SK-N-SH (cell line): Measurements from ENCODE around the gene PSMG3. TPM values are rescaled to one million over a fixed set of nuclear protein-coding genes. Genes with fewer than 3 reads are reported as not detected.
"Not testable (repeated sequence)": the region's sequence is repeated elsewhere in the genome, so short reads cannot be mapped to it uniquely, and the experiment has no call there.

ENCODE experiments used
- CTCF ChIA-PET: fragments of 300-600, 350-600 bp; formaldehyde crosslinking; extraction: SDS; loops from one replicate; lab custom pipeline; 2021; lab: Yijun Ruan, JAX
- POLR2A ChIA-PET: fragments of 350-600 bp; sonication (Branson Sonifier 250); formaldehyde crosslinking; extraction: SDS; loops from one replicate; lab custom pipeline; 2020; ENCODE audit warnings: antibody characterized with exemption, inconsistent platforms; lab: Yijun Ruan, JAX
- DNase-seq: peaks from one replicate; pipeline ENCODE4 v3.0.0; 2012
- H2AFZ ChIP-seq: fragments of 200-600 bp; sonication (generic); 2 replicates; pipeline ENCODE4 v1.8.1; 2016; ENCODE audit warnings: antibody characterized with exemption, mild to moderate bottlenecking, low read depth
- H3F3A ChIP-seq: fragments of 200-600 bp; sonication (generic); replicated peaks from 2 replicates; pipeline ENCODE3; 2016; ENCODE audit warnings: antibody characterized with exemption, mild to moderate bottlenecking; ENCODE audit not compliant: insufficient read depth
- H3K27ac ChIP-seq, 2 experiments: fragments of 200-500 bp in 1 of 2; fragments of 200-600 bp in 1 of 2; sonication (Bioruptor generic) in 1 of 2; sonication (generic), shearing (Covaris generic) in 1 of 2; 2 replicates each; pipeline versions ENCODE4 v1.5.1 to v1.6.1; 2014 to 2016; ENCODE audit warnings: low read depth in 2 of 2, inconsistent platforms in 1 of 2, low read length in 1 of 2, mild to moderate bottlenecking in 1 of 2, mixed read lengths in 1 of 2
- H3K27me3 ChIP-seq: fragments of 200-600 bp; sonication (generic), shearing (Covaris generic); 2 replicates; pipeline ENCODE4 v1.6.1; 2016; ENCODE audit warnings: mixed run types; ENCODE audit not compliant: insufficient read depth
- H3K36me3 ChIP-seq, 2 experiments: fragments of 200-500 bp in 1 of 2; fragments of 200-600 bp in 1 of 2; sonication (Bioruptor generic) in 1 of 2; sonication (generic) in 1 of 2; replicated peaks in 1 of 2; 2 replicates each; pipeline versions ENCODE3 to v1.5.1; 2014 to 2016; ENCODE audit warnings: low read length in 1 of 2, mild to moderate bottlenecking in 1 of 2; ENCODE audit not compliant: insufficient read depth in 2 of 2, control insufficient read depth in 1 of 2
- H3K4me1 ChIP-seq, 2 experiments: fragments of 200-500 bp in 1 of 2; fragments of 200-600 bp in 1 of 2; sonication (Bioruptor generic) in 1 of 2; sonication (generic), shearing (Covaris generic) in 1 of 2; 2 replicates each; pipeline versions ENCODE4 v1.5.1 to v1.6.1; 2014 to 2016; ENCODE audit warnings: low read depth in 1 of 2, low read length in 1 of 2, mixed run types in 1 of 2; ENCODE audit not compliant: insufficient read depth in 2 of 2, control insufficient read depth in 1 of 2
- H3K4me2 ChIP-seq: fragments of 200-600 bp; sonication (generic), shearing (Covaris generic); 2 replicates; pipeline ENCODE4 v1.6.1; 2017; ENCODE audit warnings: mixed run types
- H3K4me3 ChIP-seq, 2 experiments: fragments of 200-500 bp in 1 of 2; fragments of 200-600 bp in 1 of 2; sonication (Bioruptor generic) in 1 of 2; sonication (generic), shearing (Covaris generic) in 1 of 2; 2 replicates each; pipeline versions ENCODE4 v1.5.1 to v1.8.1; 2014 to 2016; ENCODE audit warnings: low read depth in 2 of 2, inconsistent platforms in 1 of 2, low read length in 1 of 2, mild to moderate bottlenecking in 1 of 2, mixed read lengths in 1 of 2, moderate library complexity in 1 of 2
- H3K79me2 ChIP-seq: fragments of 200-600 bp; sonication (generic); 2 replicates; pipeline ENCODE4 v1.8.1; 2017; ENCODE audit warnings: mild to moderate bottlenecking; ENCODE audit not compliant: insufficient read depth
- H3K9ac ChIP-seq: fragments of 200-600 bp; sonication (generic); 2 replicates; pipeline ENCODE4 v1.6.1; 2017; ENCODE audit warnings: mixed run types
- H3K9me2 ChIP-seq: fragments of 200-600 bp; sonication (generic); 2 replicates; pipeline ENCODE4 v1.6.1; 2017; ENCODE audit warnings: mixed run types
- H3K9me3 ChIP-seq: fragments of 200-600 bp; sonication (generic); 2 replicates; pipeline ENCODE4 v1.6.1; 2017; ENCODE audit warnings: mixed run types, mild to moderate bottlenecking, moderate library complexity
- H4K20me1 ChIP-seq: fragments of 200-600 bp; sonication (generic); 2 replicates; pipeline ENCODE4 v1.6.1; 2017; ENCODE audit warnings: mild to moderate bottlenecking, mixed run types; ENCODE audit not compliant: insufficient read depth
- TAF1 ChIP-seq: IDR thresholded peaks from 2 replicates; pipeline ENCODE4 v1.6.1; 2012; ENCODE audit warnings: low read depth, mild to moderate bottlenecking, low read length, moderate library complexity, borderline replicate concordance
- WGBS: methylation state at CpG from one replicate; pipeline ENCODE4 v1.1.6; 2017; ENCODE audit warnings: low lambda C conversion rate; 5-methylcytosine and 5-hydroxymethylcytosine counted together
- polyA plus RNA-seq, 3 experiments: library from polyadenylated mRNA; depleted of rRNA; stranded (reverse); fragments of >200 nt; gene quantifications; 2 replicates each; pipeline ENCODE4 v1.2.3, GENCODE V29; 2012

Gene PSMG3
- polyA plus RNA-seq, 1 of the 3 experiments (the other 2 are of a cell fraction), result 109 TPM

GRCh38 chr7:1520539-1521234, 49.1 kb downstream of the PSMG3 start:
- no peaks in the 10 kb centered on the region for H3K9me2 ChIP-seq
- H3K4me3 ChIP-seq, result no peak overlapping the region
- H3K4me2 ChIP-seq, result no peak overlapping the region
- TF ChIP-seq TAF1, result no peak
- TF ChIP-seq, all 33 proteins: peak for 0
- CTCF ChIA-PET, result no interaction called here
- H3K4me1 ChIP-seq, result no peaks in the 10 kb centered on the region
- no peaks in the 10 kb centered on the region for H4K20me1 ChIP-seq
- 70% methylated on average over 27 of the region's 27 CpGs for WGBS
- no peak overlapping the region for H2AFZ ChIP-seq
- no peaks in the 10 kb centered on the region for H3K9me3 ChIP-seq
- H3K79me2 ChIP-seq, result no peaks in the 10 kb centered on the region
- no peak for DNase-seq
- no peak overlapping the region for H3K9ac ChIP-seq
- no peaks in the 10 kb centered on the region for H3F3A ChIP-seq
- H3K27me3 ChIP-seq, result no peaks in the 10 kb centered on the region
- POLR2A ChIA-PET, result no interaction called here
- no peak overlapping the region for H3K27ac ChIP-seq
- H3K36me3 ChIP-seq, result no peaks in the 10 kb centered on the region

- H3K4me3 ChIP-seq, H3K27me3 ChIP-seq, H3K9me3 ChIP-seq, H3K36me3 ChIP-seq, H3K4me2 ChIP-seq, H3K9me2 ChIP-seq, H3K79me2 ChIP-seq, H3K27ac ChIP-seq, H4K20me1 ChIP-seq, H3K4me1 ChIP-seq, H3K9ac ChIP-seq, H3F3A ChIP-seq, POLR2A ChIA-PET, DNase-seq, H2AFZ ChIP-seq: not testable (repeated sequence)
- WGBS, result 72% methylated on average over 12 of the region's 12 CpGs
- CTCF ChIA-PET, result interaction anchor here (0.6 to 2.1 kb wide), 5 partner anchors 12 to 527 kb away, joined by 3 to 7 read pairs (median 4); partner anchors contain the start of gene TMEM184A
These were observed 50.4 kb downstream of the PSMG3 start for GRCh38 chr7:1519322-1519922.

Other genes with a start within 250 kb of the PSMG3 start
- 38.8 and 41.2 TPM in 2 replicates for gene MICALL2, start 110.6 kb downstream of the PSMG3 start, polyA plus RNA-seq (2012; rRNA removed)
- gene INTS1, start 65.6 kb downstream of the PSMG3 start, polyA plus RNA-seq (2012; rRNA removed), result 35.7 and 48.1 TPM in 2 replicates
- 33.0 and 33.2 TPM in 2 replicates for gene MAFK, start 39.3 kb downstream of the PSMG3 start, polyA plus RNA-seq (2012; rRNA removed)
- 1.5 and 1.8 TPM in 2 replicates for gene TMEM184A, start 13.8 kb downstream of the PSMG3 start, polyA plus RNA-seq (2012; rRNA removed)
- 0.05 and 0.06 TPM in 2 replicates for gene ELFN1, start 100.2 kb upstream of the PSMG3 start, polyA plus RNA-seq (2012; rRNA removed)